Activated T-cell treated with anti-CD3 and anti-CD28 coated beads for 24 hours (primary cell): ENCODE results near the gene AMZ2.
"Not testable (repeated sequence)": the region's sequence is repeated elsewhere in the genome, so short reads cannot be mapped to it uniquely, and the experiment has no call there.

Source experiments
- DNase-seq: peaks from one replicate; pipeline ENCODE4 v3.0.0-alpha.2; 2020; ENCODE audit warnings: low read depth

Gene AMZ2

DNA sequence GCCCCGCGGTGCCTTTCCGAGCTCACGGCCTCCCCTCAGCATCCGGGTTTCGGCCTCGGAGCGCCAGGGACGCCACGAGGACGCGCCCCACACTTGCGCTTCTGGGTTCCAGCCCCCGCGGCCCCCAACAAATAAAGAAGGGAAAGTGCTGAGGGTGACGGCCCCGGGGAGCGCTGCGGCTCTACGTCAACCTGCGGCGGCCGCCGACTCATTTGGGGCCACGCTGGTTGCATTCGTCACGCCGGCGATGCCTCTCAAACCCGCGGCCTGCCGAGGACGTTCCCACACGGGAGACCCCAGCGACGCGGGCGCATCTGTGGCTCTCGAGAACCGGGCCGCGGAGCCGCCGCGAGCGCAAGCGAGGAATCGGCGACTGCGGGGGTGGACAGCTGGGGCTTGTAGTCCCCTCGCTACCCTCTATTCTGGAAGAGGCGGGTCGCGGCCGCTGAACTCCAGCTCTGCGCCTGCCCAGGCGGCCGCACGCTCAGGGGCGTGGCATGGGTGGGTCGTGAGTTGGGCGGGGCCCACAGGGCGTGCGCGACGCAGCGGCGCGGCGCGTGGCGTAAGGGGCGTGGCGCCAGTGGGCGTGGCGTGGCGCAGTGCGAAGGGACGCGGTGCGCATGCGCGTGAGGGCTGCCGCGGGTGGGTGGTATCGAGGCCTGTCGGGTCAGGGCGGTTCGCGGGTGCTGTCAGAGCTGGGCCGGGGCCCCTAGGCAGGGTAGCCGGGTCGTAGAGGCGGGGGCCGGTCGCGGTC lies at the start of gene AMZ2:
Gene AMZ2, plus strand, starts transcription at position 599 of the 754 bp plus-strand sequence. CDS start 2,145 bp downstream, outside the sequence.
- peak; percentile 95 for DNase-seq

- DNase-seq, result no peak
These were observed 48.7 kb upstream of the AMZ2 start for GRCh38 chr17:68198931-68199836.

GRCh38 chr17:68199837-68200688 lies 47.8 kb upstream of the AMZ2 start:
- DNase-seq, result no peak

DNA sequence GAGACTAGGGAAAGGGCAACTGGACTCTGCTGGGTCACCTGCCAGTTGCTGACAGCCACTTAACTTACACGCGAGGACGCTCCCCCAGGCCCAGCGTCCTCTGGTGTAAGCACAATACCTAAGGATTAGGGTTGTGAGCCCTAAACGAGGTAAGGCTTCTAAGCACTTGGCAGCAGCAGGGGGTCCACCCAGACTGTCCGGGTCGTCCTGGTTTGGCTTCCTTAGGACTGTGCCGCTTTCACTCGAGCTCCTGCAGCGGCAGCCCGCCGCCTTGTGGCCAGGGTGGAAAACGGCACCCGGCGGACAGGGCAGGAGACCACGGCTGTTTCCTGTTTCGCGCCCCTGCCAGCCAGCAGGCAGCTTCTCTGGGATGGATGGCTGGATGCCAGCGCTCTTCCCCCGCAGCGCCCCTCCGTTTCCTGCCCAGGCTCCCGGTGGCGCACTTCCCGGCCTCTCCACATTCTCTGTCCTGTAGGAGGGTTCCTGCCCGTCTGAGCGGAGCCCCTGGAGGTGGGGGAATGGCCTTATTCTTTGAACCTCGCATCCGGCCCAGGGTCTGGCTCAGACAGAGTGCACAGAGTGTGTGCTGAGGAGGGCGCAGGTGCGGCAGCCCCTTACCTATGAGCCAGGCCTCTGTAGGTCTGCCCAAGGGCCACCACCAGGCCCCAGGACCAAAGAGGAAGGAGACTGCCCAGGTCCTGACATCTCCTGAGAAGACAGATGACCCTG lies 47.0 kb upstream of the AMZ2 start:
- DNase-seq, result peak; percentile 64

GRCh38 chr17:68201418-68201771 lies 46.4 kb upstream of the AMZ2 start:
- not testable (repeated sequence) for DNase-seq

GRCh38 chr17:68202321-68202720 lies 45.5 kb upstream of the AMZ2 start:
- not testable (repeated sequence) for DNase-seq

GRCh38 chr17:68204736-68205135 lies 43.1 kb upstream of the AMZ2 start:
- no peak for DNase-seq

- peak; percentile 86 for DNase-seq
These were observed 42.5 kb upstream of the AMZ2 start for GRCh38 chr17:68205251-68205807.

DNA sequence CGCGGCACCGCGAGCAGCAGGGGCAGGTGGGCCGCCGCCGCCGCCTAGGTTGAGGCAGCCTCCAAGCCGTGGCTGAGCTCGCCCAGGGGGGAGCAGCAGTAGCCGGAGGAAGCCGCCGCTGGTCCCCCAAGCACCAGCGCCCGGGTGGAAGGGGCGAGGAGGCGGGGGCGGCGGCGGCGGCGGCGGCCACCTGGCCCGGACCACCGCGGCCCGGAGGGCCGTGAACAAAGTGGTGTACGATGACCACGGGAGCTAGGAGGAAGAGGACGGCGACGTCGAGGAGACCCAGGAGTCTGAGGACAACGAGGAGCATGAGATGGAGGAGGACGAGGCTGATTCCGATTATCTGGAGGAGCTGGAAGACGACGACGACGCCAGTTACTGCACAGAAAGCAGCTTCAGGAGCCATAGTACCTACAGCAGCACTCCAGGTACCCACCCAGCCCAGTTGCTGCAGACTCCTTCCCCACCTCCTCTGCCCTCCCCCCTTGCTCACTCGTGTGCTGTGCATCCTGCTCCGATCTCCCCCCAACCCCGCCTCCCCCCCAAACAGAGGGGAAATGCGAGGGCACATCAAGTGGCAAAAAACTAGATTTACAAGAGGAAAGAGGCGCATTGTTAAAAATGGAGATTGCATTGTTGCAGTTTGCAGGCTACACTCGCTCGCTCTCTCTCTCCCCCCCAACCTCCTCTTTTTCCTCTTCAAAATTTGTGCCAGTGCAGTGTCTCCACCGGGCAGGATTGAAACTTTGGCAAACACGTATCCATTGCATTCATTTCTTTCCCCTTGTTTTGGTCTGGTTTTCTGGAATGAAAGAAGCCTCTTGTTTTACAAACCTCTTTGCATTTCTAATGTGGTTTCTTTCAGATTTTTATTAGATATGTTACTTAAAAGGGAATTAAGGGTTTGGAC lies 41.8 kb upstream of the AMZ2 start:
- no peak for DNase-seq

- no peak for DNase-seq
These were observed 40.1 kb upstream of the AMZ2 start for GRCh38 chr17:68207651-68208253.

DNA sequence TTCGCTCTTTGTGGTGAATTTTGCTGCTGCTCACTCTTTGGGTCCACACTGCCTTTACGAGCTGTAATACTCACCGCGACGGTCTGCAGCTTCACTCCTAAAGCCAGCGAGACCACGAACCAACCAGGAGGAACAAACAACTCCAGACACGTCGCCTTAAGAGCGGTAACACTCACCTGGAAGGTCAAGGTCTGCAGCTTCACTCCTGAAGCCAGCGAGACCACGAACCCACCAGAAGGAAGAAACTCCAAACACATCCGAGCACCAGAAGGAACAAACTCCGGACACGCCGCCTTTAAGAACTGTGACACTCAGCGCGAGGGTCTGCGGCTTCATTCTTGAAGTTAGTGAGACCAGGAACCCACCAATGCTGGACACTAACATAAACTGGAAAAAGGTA lies 39.2 kb upstream of the AMZ2 start:
- DNase-seq, result not testable (repeated sequence)

DNA sequence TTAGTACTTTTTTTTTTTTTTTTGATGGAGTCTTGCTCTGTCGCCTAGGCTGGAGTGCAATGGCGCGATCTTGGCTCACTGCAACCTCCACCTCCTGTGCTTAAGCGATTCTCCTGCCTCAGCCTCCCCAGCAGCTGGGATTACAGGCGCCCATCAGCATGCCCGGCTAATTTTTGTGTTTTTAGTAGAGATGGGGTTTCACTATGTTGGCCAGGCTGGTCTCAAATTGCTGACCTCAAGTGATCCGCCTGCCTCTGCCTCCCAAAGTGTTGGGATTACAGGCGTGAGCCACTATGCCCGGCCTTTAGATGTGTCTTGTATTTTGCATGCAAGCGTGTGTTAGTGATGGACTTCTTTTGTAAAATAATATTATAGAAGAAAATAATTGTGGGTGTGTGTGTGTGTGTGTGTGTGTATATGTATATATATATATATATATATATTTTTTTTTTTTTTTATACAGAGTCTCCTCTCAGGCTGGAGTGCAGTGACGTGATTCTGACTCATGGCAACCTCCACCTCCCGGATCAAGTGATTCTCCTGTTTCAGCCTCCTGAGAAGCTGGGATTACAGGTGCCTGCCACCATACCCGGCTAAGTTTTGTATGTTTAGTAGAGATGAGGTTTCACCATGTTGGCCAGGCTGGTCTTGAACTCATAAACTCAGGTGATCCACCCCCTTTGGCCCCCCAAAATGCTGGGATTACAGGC lies 38.5 kb upstream of the AMZ2 start:
- DNase-seq, result not testable (repeated sequence)

DNA sequence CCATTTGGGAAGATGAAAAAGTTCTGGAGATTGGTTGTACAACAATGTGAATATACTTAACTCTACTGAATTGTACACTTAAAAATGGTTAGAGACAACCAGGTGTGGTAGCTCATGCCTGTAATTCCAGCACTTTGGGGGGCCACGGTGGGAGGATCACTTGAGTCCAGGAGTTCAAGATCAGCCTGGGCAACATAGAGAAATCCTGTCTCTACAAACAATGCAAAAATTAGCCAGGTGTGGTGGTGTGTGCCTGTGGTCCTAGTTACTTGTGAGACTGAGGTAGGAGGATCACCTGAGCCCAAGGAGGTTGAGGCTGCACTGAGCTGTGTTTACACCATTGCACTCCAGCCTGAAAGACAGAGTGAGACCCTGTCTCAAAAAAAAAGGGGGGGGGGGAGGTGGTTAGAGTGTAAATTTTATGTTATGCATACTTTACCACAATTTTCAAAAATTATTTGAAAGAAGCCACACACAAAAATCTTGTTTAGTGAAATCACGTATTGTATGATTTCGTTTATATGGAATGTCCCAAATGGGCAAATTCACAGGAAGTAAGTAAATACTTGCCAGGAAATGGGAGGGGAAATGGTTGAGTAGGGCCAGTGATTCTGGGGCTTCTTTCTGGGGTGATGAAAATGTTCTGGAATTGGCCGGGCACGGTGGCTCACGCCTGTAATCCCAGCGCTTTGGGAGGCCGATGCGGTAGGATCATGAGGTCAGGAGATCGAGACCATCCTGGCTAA lies 37.1 kb upstream of the AMZ2 start:
- no peak for DNase-seq

GRCh38 chr17:68213428-68214411 lies 34.1 kb upstream of the AMZ2 start:
- not testable (repeated sequence) for DNase-seq

DNA sequence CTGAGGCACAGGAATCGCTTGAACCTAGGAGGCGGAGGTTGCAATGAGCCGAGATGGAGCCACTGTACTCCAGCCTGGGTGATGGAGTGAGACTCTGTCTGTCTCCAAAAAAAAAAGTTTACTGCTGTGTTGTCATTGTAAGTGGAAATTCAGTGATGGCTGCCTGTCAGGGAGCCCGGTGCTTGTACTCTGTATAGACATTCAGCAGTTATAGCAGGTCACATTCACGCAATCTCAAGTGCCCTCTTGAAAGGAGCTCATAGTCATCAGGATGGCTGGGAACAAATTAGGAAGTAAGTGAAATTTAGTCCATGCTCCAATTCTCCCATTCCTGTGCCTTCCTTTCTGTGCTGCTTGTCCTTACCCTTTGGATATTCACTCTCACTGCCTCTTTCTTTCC lies 32.4 kb upstream of the AMZ2 start:
- DNase-seq, result not testable (repeated sequence)

GRCh38 chr17:68219429-68219828 lies 28.4 kb upstream of the AMZ2 start:
- DNase-seq, result not testable (repeated sequence)

DNA sequence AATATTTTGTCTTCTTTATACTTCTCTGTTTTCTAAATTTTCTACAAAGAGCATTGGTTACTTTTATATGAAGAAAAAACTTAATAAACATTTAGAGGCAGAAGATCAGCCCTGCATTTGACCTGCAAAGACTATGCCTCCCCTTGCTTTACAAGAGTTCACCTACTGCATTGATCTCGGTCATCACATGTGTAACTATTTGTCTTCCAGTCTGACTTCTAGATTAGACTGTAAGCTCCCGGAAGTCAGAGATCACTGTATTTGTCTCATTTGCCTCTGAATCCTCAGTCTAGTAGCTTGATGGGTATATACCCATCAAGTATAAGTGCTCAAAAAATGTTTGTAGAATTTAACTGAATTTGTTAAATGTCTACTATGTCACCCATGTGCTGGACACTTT lies 27.7 kb upstream of the AMZ2 start:
- not testable (repeated sequence) for DNase-seq
